Measurements from ENCODE around the gene DGKA. TPM values are rescaled to one million over a fixed set of nuclear protein-coding genes. Genes with fewer than 3 reads are reported as not detected.
A peak's percentile ranks its signal among the peaks of the same experiment; 100 is the strongest.
"Not testable (repeated sequence)": the region's sequence is repeated elsewhere in the genome, so short reads cannot be mapped to it uniquely, and the experiment has no call there.

DGKA gene
- total RNA-seq, 1 donor from 2014 or later = 48.6 TPM

DNA sequence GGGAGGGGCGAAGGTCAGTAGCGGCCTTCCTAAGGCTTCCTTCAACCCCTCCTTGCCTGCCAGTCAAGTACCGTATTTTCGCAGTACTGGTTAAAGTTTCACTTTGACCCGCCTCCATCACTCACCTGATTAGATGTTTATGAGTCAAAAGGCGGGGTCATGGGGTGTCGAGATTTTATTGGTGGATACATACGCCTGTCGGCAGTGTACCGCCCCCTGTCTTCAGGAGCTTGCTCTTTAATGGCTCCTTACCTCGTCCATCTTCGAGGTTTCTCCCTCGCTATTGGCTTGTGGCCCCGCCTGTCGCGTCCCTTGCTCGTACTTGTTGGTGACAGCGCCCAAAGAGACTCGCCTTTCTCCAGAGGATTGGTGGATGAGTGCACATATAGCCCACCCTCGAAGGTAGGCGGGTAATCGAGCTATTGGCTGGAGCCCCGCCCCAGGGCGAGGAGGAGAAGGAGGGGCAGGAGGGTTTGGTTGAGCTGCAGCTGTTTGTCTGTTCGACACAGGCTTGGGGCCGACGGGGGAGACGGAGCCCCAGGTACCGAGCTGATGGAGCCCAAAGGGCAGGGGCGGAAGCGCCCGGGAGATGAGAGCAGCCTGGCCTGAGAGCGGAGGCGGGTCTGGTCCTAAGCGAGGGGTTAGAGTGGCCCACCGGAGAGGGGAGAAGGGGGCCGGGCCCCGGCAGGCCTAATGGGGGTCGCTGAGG lies 42.8 kb downstream of the DGKA start, which contains the start of gene RAB5B:
Gene RAB5B (plus strand): TSS at position 480 of the 709 bp plus-strand sequence. CDS start 12,883 bp downstream, outside the sequence.
- DNase-seq (ENCODE audit: low spot score in 2 of 2) = peak; percentile 100
- TF ChIP-seq, protein P1, sequence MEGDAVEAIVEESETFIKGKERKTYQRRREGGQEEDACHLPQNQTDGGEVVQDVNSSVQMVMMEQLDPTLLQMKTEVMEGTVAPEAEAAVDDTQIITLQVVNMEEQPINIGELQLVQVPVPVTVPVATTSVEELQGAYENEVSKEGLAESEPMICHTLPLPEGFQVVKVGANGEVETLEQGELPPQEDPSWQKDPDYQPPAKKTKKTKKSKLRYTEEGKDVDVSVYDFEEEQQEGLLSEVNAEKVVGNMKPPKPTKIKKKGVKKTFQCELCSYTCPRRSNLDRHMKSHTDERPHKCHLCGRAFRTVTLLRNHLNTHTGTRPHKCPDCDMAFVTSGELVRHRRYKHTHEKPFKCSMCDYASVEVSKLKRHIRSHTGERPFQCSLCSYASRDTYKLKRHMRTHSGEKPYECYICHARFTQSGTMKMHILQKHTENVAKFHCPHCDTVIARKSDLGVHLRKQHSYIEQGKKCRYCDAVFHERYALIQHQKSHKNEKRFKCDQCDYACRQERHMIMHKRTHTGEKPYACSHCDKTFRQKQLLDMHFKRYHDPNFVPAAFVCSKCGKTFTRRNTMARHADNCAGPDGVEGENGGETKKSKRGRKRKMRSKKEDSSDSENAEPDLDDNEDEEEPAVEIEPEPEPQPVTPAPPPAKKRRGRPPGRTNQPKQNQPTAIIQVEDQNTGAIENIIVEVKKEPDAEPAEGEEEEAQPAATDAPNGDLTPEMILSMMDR (IDR thresholded peaks at IDR 0.05) = no peak
- Histone ChIP-seq H3K36me3 (no peaks in the 10 kb centered on the region), H3K4me1 (peaks cover 3 to 18% of the 10 kb centered on the region in 2 donors), H3K27me3 (no peaks in the 10 kb centered on the region), H3K4me3 (peak within 1 kb of the TSS; percentile 87), H3K9me3 (no peaks in the 10 kb centered on the region), H3K27ac (peak within 1 kb of the TSS; percentile 89 to 95)
- intact Hi-C loops (cut with DNase I) = loop anchor here (1.0 to 2.0 kb wide), 2 partner anchors 41 to 69 kb away; no protein-coding TSS in a partner anchor

DNA sequence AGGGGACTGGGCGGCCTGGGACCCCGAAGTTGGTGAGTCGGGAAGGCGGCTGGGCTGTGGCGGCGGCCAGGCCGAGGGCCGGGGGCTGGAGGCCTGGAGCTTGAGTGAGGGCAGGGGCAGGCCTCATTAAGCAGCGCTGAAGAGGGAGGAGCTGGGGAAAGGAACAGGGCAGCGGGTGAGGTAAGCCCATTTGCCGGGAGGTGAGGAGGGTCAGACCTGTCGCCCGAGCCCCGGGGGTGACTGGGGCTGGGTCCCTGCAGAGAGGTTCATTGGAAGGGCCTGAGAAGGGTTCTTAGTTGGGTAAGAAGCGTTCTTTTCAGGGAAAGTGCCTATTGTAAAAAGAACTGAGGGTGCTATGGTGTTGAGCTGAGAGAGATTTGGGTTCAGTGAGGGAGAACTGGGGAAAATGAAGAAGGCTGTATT lies 43.4 kb downstream of the DGKA start:
- TF ChIP-seq, protein P1 (IDR thresholded peaks at IDR 0.05) = no peak
- no peaks in the 10 kb centered on the region for H3K27me3 ChIP-seq
- DNase-seq (ENCODE audit: low spot score in 2 of 2) = no peak
- intact Hi-C loops (cut with DNase I) = loop anchor here (2.0 kb wide), 1 partner anchor 68 kb away; no protein-coding TSS in a partner anchor
- H3K4me1 ChIP-seq = peaks cover 3 to 18% of the 10 kb centered on the region in 2 donors
- no peaks in the 10 kb centered on the region for H3K36me3 ChIP-seq
- peak overlapping the region; percentile 89 to 95 for H3K27ac ChIP-seq
- H3K9me3 ChIP-seq = no peaks in the 10 kb centered on the region
- peak overlapping the region; percentile 87 for H3K4me3 ChIP-seq

DNA sequence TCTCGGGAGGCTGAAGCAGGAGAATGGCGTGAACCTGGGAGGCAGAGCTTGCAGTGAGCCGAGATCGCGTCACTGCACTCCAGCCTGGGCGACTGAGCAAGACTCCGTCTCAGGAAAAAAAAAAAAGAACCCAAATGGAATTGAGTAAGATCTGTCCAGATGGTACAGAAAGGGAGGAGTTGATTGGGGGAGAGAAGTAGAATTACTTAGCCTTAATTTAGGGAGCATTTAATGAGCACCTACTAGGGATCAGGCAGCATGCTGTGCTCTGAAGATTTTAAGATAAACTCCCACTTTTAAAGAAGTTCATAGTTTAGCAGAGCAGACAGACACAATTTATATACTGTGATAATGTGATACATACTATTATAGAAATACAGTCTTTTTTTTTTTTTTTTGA lies 47.4 kb downstream of the DGKA start:
- Histone ChIP-seq H3K36me3 (peaks cover 8 to 12% of the 10 kb centered on the region in 2 donors), H3K4me3 (no peak overlapping the region), H3K27ac (no peak overlapping the region), H3K4me1 (peaks cover 3 to 14% of the 10 kb centered on the region in 2 donors), H3K9me3 (no peaks in the 10 kb centered on the region), H3K27me3 (no peaks in the 10 kb centered on the region)
- TF ChIP-seq, protein P1 (IDR thresholded peaks at IDR 0.05) = no peak
- no peak for DNase-seq (ENCODE audit: low spot score in 2 of 2)
- intact Hi-C loops (cut with DNase I) = no loop called here

DNA sequence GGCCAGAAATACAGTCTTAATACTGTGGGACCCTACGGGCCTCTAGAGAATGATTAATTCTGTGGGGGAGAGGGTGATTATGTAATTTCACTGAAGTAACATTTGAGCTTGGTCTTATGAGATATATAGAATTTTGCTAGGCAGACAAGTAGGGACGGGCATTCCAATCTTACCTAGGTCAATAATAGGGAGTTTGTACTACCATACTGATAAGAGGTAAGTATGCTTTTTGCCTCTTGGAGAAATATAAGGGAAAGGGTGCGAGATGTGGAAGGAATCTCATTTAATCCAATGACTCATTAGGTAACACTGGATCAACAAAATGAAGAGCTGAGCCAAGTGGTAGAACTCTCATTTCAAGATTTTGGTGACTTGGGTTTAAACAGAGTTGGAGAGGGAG lies 48.1 kb downstream of the DGKA start:
- intact Hi-C loops (cut with DNase I) = no loop called here
- peaks cover 3 to 14% of the 10 kb centered on the region in 2 donors for H3K4me1 ChIP-seq
- TF ChIP-seq, protein P1 (IDR thresholded peaks at IDR 0.05) = no peak
- no peaks in the 10 kb centered on the region for H3K9me3 ChIP-seq
- H3K27me3 ChIP-seq = no peaks in the 10 kb centered on the region
- H3K36me3 ChIP-seq = peaks cover 13 to 17% of the 10 kb centered on the region in 2 donors
- no peak overlapping the region for H3K4me3 ChIP-seq
- H3K27ac ChIP-seq = no peak overlapping the region
- no peak for DNase-seq (ENCODE audit: low spot score in 2 of 2)

DNA sequence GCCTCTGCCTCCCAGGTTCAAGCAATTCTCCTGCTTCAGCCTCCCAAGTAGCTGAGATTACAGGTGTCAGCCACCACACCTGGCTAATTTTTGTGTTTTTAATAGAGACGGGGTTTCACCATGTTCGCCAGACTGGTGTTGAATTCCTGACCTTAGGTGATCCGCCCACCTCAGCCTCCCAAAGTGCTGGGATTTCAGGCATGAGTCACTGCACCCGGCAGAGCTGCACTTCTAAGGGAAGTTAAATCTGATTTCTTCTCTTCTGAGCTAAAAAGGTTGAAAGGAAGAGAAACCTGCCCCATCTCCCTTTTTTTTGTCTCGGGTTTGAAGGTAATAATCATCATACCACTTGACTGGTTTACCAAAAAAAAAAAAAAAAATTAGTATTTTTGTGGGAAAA lies 50.9 kb downstream of the DGKA start:
- peaks cover 33 to 40% of the 10 kb centered on the region in 2 donors for H3K36me3 ChIP-seq
- DNase-seq (ENCODE audit: low spot score in 2 of 2); H3K4me1 ChIP-seq; H3K27me3 ChIP-seq; intact Hi-C loops (cut with DNase I); H3K27ac ChIP-seq; H3K9me3 ChIP-seq; H3K4me3 ChIP-seq: not testable (repeated sequence)

DNA sequence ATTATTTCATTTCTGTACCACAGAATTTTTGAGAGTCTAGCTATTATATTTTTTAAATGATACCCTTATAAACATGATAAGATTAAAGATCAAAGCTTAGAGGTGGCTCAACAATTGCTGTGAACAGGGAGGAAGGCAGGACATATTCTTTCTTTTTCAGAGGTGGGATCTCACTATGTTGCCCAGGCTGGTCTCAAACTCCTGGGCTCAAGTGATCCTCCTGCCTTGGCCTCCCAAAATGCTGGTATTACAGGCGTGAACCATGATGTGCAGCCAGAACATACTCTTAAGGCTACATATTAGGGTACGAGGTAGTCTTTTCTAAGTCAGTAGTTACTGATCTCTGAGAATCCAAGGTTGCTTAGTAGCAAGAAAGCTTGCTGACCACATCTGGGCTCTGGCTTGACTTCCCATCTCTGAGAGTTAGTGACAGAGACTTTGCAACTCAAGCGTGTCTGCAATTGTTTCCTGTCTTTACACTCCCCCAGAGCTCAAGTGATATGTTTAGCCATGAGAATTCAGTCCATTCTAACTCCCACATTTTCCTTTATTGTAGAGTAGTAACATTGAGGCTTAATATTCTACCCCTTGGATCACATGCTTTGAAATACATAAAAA lies 51.5 kb downstream of the DGKA start:
- H3K4me1 ChIP-seq = no peaks in the 10 kb centered on the region
- no peak overlapping the region for H3K4me3 ChIP-seq
- H3K9me3 ChIP-seq = no peaks in the 10 kb centered on the region
- H3K27me3 ChIP-seq = no peaks in the 10 kb centered on the region
- intact Hi-C loops (cut with DNase I) = no loop called here
- DNase-seq (ENCODE audit: low spot score in 2 of 2) = no peak
- H3K27ac ChIP-seq = no peak overlapping the region
- H3K36me3 ChIP-seq = peaks cover 35 to 46% of the 10 kb centered on the region in 2 donors
- TF ChIP-seq, protein P1 (IDR thresholded peaks at IDR 0.05) = no peak

All from ascending aorta (tissue), 2 donors.